Activated gamma-delta T cell treated with Interleukin-2 at 50 U/mL for 16 hours (primary cell): Measurements from ENCODE around the gene CNTNAP2.

Source experiments
- DNase-seq: peaks from one replicate; pipeline ENCODE4 v3.0.0-alpha.2; 2020

The CNTNAP2 gene

GRCh38 chr7:147296201-147296600 lies 1179.6 kb downstream of the CNTNAP2 start:
- no peak for DNase-seq

DNA sequence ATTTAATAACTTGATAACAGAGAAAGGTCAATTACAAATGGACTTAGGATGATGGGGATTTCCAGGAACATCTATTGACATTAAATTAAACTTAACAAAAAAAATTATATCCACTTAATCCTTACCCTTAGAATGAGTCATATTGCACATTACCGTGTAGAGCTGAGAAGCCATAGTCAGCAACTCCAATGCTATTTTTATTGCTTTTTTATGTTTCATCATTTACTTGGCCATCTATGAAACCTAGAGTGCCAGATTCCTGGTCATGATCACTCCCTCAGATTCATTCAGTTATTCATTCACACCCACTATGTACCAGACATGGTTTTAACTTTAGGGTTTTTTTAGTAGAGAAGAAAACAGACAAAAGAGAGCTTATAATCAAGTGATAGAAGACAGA lies 1180.4 kb downstream of the CNTNAP2 start:
- DNase-seq = no peak

GRCh38 chr7:147298611-147299043 lies 1182.0 kb downstream of the CNTNAP2 start:
- DNase-seq = no peak

DNA sequence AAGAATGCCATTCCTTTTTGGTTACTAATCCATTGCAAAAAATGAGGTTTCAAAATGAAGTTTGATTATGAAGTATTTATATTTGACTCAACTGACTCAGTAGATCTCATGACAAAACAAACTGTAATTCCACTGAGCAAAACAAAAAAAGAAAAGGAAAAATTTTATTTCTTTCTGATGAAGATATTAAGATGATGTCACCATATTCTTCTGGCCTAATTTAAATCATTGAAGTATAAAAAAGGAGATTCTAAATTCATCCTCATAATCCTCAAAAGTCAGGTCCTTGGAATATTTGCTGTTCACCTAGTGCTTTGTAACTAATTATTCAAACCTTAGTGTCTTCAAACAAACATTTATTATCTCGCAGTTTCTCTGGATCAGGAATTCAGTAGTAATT lies 1183.7 kb downstream of the CNTNAP2 start:
- no peak for DNase-seq

DNA sequence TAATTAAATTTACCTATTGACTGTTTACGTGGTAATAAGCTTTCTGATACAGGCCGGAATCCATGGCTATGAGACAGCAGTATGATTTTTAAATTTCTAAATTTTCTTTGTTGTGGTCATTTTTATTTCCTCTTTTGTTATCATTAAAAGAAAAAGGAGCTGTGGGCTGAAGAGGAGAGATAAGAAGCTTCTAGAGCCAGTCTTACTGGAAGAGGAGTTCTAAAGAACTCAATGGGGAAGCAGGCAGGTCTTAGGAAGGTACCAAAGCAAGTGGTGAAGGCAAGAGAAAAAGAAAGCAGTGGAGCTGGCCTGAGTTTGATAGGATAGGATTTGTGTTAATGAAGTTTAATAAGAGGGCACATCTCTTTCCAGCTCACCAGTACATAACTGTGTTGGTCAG lies 1187.8 kb downstream of the CNTNAP2 start:
- no peak for DNase-seq

GRCh38 chr7:147305827-147306226 lies 1189.2 kb downstream of the CNTNAP2 start:
- no peak for DNase-seq

DNA sequence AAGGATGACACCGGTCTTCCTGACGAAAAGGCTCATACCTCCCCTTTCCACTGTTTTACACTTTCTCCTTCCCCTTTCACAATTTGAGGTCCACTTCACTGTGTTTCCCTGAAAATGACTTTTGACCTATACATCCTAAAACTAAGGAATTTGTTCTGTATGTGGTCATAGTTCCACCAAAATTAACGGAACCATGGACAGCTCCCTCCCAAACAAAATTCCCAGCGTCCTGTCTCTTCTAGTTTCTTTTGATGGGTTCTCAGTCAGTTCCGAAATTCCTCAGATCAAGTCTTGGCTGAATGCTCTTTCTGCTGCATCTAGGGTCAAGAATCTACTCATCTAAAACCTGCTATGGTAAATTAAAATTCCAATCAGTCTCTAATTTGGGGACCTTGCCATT lies 1191.9 kb downstream of the CNTNAP2 start:
- DNase-seq = no peak

DNA sequence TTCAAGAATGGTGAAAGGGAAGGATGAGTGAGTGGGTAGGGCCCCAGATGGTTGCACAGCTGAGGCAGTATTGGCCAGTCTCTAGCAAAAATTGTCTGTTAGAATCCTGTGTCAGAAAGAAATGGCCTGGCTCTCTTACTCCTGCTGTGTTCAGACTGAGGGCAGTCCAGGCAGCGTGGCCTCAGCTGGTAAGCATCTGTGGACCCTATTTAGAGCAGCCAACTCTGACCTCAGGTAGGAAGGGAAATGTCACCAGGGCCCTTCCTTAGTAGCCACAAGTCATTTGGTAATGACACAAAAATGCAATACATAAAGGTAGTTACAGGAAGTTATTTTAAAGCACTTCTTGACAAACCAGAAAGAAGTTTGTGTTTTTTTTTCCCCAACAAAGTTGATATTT lies 1194.7 kb downstream of the CNTNAP2 start:
- no peak for DNase-seq

- no peak for DNase-seq
Observed at GRCh38 chr7:147321504-147321903, 1204.9 kb downstream of the CNTNAP2 start.

- DNase-seq = no peak
Observed at GRCh38 chr7:147332988-147333387, 1216.4 kb downstream of the CNTNAP2 start.

GRCh38 chr7:147363101-147363500 lies 1246.5 kb downstream of the CNTNAP2 start:
- no peak for DNase-seq

DNA sequence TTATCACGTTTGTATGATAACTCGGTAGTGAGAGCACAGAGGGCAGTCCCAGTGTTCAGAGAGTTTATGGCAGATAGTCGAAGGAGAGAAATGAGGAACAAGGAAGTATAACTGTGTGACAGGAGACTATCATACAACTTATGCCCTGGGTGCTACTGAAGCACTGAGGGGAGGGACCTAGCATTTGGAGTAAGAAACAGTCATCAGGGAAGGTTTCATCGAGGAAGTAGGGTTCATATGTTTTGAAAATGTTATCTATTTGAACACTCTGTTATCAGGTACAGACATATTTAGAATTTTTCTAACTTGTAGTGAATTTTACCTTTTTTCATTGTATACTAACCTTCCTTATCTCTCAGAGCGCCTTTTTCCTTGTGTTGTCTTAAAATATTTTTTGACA lies 1259.6 kb downstream of the CNTNAP2 start:
- DNase-seq = no peak

DNA sequence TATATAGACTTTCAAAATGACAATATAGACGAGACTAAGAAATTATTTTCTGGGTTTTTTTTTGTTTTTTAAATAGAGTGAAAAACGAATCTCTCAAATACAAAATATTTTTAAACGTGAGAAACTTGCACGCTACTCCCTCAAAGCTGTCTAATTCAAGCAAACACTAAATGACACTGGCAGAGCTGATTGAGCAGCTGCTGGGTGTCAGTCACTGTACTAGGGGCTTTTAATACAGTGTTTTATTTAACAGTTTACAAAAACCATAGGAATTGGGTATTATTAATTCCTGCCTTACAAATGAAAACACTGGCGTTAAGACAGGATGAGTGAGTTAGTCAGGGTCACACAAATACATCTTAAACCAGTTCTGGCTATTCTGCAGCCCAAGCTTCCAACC lies 1264.3 kb downstream of the CNTNAP2 start:
- no peak for DNase-seq

GRCh38 chr7:147394329-147394728 lies 1277.7 kb downstream of the CNTNAP2 start:
- DNase-seq = no peak

DNA sequence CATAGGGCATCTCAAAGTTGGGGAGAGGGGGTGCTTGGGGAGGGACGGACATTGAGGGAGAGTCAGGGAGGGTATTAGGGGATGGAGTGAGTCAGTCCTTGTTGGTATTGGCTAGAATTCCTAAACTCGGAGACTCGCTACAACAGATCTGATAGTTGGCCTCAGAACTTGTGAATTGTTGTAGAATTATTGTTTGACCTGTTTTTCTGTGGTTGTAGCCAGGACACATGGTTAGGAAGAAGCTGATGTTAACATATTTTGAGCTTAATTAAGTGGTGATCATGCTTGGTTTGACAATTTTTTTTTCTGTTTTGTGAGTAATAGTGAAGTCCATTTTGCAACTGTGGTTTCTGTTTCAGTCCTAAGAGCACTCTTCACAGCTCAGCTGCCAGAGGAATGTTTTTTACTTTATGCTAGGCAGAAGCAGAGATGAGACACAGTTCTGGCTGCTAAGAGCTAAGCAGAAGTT lies 1283.7 kb downstream of the CNTNAP2 start:
- no peak for DNase-seq

GRCh38 chr7:147400925-147401324 lies 1284.3 kb downstream of the CNTNAP2 start:
- DNase-seq = no peak

- DNase-seq = no peak
Observed at GRCh38 chr7:147405621-147406020, 1289.0 kb downstream of the CNTNAP2 start.

- DNase-seq = no peak
Observed at GRCh38 chr7:147406521-147407135, 1290.0 kb downstream of the CNTNAP2 start.

DNA sequence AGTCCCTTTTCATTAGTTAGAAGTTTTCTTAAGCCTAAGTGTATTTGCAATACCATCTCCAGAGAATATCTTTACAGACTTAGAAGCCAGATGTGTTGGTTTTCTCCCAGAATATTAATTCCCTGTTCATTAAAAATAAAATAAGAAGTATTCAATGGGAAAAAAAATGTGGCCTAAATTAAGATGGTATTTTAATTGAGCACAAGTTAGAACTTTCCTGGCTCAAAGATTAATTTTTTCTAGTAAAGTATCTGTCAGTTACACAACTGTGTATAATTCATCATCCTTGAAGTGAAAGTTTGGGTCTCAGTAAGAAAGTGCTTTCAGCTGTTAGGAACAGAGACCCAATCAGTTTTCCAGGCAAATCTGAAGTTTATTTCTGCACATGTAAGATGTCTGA lies 1294.5 kb downstream of the CNTNAP2 start:
- DNase-seq = no peak

DNA sequence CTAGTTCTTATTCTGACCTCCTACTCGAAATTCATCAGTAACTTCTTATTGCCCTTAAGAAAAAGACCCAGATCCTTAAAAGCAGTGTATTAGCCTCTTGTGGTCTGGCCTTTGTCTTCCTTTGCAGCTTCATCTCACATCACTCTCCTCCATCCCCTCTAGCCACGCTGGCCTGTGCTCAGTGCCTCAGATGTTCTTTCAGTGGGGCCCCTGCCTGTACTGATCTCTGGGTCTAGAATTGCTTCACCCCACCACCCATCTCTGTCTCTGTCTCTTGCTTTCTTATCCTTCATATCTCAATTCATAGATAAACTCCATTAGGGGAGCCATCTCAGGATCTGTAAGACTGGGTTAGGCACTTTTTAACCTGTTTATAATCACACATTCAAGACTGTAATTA lies 1295.5 kb downstream of the CNTNAP2 start:
- no peak for DNase-seq

GRCh38 chr7:147412782-147413556 lies 1296.4 kb downstream of the CNTNAP2 start:
- no peak for DNase-seq

- no peak for DNase-seq
Observed at GRCh38 chr7:147413557-147413870, 1296.9 kb downstream of the CNTNAP2 start.

- no peak for DNase-seq
Observed at GRCh38 chr7:147415991-147416390, 1299.4 kb downstream of the CNTNAP2 start.

GRCh38 chr7:147418966-147419365 lies 1302.4 kb downstream of the CNTNAP2 start:
- DNase-seq = no peak

DNA sequence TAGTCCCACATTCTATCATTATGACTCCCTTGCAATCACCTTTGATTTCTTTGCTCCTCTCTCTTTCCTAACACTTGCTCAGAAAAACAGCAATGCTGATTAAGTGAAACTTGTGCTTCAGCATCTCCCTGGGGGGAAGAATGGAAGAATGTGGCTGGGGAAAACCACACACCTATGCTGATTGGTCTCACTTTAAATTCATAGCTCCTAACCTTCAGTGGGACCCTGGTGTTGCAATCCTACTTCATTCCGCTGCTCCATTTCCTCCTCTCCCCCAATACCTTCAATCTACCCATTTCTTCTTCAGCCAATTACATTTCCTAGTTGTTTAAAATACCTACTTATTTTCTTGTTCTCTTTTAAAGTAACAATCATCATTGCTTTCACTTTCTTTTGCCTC lies 1307.3 kb downstream of the CNTNAP2 start:
- no peak for DNase-seq
